ENCODE data around the gene MGMT. TPM values are rescaled to one million over a fixed set of nuclear protein-coding genes. Genes with fewer than 3 reads are reported as not detected.

MGMT gene
- total and polyA plus RNA-seq, 2 experiments from 2014 or later, result 19.3 to 21.9 TPM

DNA sequence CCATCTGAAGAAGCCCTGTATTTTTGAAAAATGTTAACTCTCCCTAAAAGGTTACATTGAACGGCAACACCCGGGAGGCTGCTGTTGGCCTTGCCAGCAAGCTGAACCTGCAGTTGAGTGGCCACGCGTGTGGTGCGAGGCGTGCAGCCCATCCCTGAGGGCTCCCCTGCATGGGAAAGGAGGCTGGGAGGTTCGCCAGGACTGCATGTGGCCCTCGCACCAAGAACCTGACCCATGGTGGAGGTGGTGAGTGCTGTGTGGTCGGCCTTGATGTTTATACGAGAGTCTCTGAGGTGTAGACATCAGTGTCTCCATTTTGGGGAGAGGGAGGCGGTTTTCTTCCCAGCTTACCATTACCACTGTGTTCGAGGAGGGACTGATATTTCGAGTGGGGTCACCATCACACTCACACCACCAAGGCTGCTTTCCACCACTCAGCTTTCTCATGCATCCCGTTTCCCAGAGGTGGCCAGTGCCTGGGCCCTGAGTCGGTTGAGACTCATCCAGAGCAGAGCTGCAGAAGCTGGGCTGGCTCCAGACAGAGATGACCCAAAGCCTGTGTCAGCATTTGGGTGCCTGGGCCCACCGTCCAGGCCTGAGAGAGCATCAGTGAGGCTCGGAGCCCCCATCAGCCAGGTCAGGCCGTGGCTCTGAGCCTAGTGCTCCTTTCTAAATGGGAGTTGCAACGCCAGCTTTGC lies 274.4 kb downstream of the MGMT start (continued):
- no peak for TF ChIP-seq ZNF462 (CRISPR knock-in tag; IDR thresholded peaks at IDR 0.05)
- no peak for TF ChIP-seq ZNF114 (CRISPR knock-in tag; IDR thresholded peaks at IDR 0.05)
- TF ChIP-seq, protein P1, sequence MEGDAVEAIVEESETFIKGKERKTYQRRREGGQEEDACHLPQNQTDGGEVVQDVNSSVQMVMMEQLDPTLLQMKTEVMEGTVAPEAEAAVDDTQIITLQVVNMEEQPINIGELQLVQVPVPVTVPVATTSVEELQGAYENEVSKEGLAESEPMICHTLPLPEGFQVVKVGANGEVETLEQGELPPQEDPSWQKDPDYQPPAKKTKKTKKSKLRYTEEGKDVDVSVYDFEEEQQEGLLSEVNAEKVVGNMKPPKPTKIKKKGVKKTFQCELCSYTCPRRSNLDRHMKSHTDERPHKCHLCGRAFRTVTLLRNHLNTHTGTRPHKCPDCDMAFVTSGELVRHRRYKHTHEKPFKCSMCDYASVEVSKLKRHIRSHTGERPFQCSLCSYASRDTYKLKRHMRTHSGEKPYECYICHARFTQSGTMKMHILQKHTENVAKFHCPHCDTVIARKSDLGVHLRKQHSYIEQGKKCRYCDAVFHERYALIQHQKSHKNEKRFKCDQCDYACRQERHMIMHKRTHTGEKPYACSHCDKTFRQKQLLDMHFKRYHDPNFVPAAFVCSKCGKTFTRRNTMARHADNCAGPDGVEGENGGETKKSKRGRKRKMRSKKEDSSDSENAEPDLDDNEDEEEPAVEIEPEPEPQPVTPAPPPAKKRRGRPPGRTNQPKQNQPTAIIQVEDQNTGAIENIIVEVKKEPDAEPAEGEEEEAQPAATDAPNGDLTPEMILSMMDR (conservative IDR thresholded peaks at IDR 0.05; ENCODE audit: low read depth in 2 of 2), result no peak

DNA sequence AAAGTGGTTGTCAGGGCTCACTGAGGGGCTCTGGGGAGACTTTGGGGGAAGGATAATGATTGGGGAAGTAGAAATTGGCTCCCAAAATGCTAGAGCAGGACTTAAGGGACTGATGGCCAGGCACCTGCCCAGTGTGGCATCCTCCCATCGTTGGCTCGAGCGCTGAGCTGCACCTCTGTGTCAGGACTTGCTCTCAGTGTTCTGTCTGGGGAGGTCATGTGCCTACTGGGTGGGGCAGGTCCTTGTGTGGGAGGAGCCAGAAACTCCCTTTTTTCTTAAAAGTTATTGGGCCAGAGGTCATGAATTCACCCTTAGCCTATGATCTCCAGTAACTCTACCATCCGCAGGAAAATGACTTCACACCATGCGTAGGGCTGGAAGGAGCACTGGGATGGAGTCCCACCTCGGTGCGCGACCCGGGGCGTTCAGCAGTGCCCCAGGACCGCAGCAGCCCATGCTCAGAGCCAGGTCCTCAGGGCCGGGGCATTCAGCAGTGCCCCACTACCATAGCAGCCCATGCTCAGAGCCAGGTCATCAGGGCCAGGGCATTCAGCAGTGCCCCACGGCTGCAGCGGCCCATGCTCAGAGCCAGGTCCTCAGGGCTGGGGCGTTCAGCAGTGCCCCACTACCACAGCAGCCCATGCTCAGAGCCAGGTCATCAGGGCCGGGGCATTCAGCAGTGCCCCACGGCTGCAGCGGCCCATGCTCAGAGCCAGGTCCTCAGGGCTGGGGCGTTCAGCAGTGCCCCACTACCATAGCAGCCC lies 275.1 kb downstream of the MGMT start:
- Histone ChIP-seq H3K27ac (ENCODE audit: low read depth) (no peak overlapping the region), H2AFZ (no peak overlapping the region), H3F3A (replicated peaks; ENCODE audit: low read depth) (no peaks in the 10 kb centered on the region), H3K4me1 (ENCODE audit: insufficient read depth) (no peaks in the 10 kb centered on the region), H3K79me2 (replicated peaks; ENCODE audit: insufficient read depth) (no peaks in the 10 kb centered on the region), H3K4me2 (no peak overlapping the region), H3K36me3 (ENCODE audit: insufficient read depth) (no peaks in the 10 kb centered on the region), H4K20me1 (replicated peaks; ENCODE audit: insufficient read depth) (no peaks in the 10 kb centered on the region), H3K27me3 (ENCODE audit: insufficient read depth) (no peaks in the 10 kb centered on the region), H3K9me2 (ENCODE audit: insufficient read depth) (no peaks in the 10 kb centered on the region), H3K4me3 (no peak overlapping the region)
- Mint-ChIP-seq H3K27me3 (ENCODE audit: insufficient read depth, low read depth, poor library complexity) (peaks cover 8% of the 10 kb centered on the region), H3K36me3 (ENCODE audit: low read depth) (peaks cover 24% of the 10 kb centered on the region; the same call in 2 of the 3 replicates), H3K4me3 (no peak overlapping the region), H3K27ac (no peak overlapping the region), H3K4me1 (no peaks in the 10 kb centered on the region), H3K9me3 (peaks cover 24% of the 10 kb centered on the region)
- ATAC-seq, result no peak
- DNase-seq (ENCODE audit: low spot score), result no peak
- no peak for TF ChIP-seq ZNF331 (CRISPR knock-in tag; IDR thresholded peaks at IDR 0.05; ENCODE audit: low read depth)
